NCI-H128 (cell line): ENCODE measurements around the gene ARHGAP24.

Experiments
- DNase-seq: peaks from one replicate; lab custom pipeline; 2025; ENCODE audit not compliant: unreplicated experiment; lab: John Stamatoyannopoulos, UW

Gene ARHGAP24

GRCh38 chr4:86050496-86050895 lies 575.5 kb downstream of the ARHGAP24 start:
- DNase-seq: no peak
